GM23248 (cell line): ENCODE results near the gene IL32.

Source experiments
- EZH2 ChIP-seq: fragments of 200-600 bp; sonication (generic); IDR thresholded peaks from 2 replicates; pipeline ENCODE4 v1.6.1; 2018; ENCODE audit warnings: antibody characterized with exemption, mild to moderate bottlenecking; ENCODE audit not compliant: insufficient read depth, poor library complexity, severe bottlenecking
- EZH2phosphoT487 ChIP-seq: fragments of 200-600 bp; sonication (generic); IDR thresholded peaks from 2 replicates; pipeline ENCODE4 v1.6.1; 2018; ENCODE audit warnings: antibody characterized with exemption, moderate library complexity, mild to moderate bottlenecking, low read depth; ENCODE audit not compliant: insufficient read depth

GRCh38 chr16:3015865-3016521, 49.4 kb upstream of the IL32 start:
- TF ChIP-seq EZH2 (no peak), EZH2phosphoT487 (no peak)
